Caco-2 (cell line): Measurements from ENCODE around the gene ZNF837. TPM values are rescaled to one million over a fixed set of nuclear protein-coding genes. Genes with fewer than 3 reads are reported as not detected.

Experiments used
- Bru-seq: library from RNA; stranded (reverse); fragments of 400-500 nt; gene quantifications from one replicate; lab custom pipeline; 2021; lab: Mats Ljungman, UMichigan
- BruChase-seq, 2 experiments: library from RNA; stranded (reverse); fragments of 400-500 nt; gene quantifications; one replicate each; lab custom pipeline; 2021; lab: Mats Ljungman, UMichigan
- BruUV-seq: library from RNA; stranded (reverse); fragments of 400-500 nt; replicated peaks from 2 replicates; lab custom pipeline; 2021; lab: Mats Ljungman, UMichigan
- CTCF ChIA-PET: fragments of 300-600 bp; sonication (Branson Sonifier 250); formaldehyde crosslinking; loops from one replicate; lab custom pipeline; 2022; ENCODE audit warnings: antibody characterized with exemption; lab: Charles Lee
- POLR2A ChIA-PET: fragments of 300-600 bp; sonication (Branson Sonifier 250); formaldehyde crosslinking; loops from one replicate; lab custom pipeline; 2022; ENCODE audit warnings: antibody characterized with exemption; lab: Charles Lee
- DNase-seq, 2 experiments: peaks; one replicate each; pipeline versions ENCODE4 v3.0.0 to v3.0.0-alpha.2; 2020 to 2022
- H3K27me3 ChIP-seq: replicated peaks from 2 replicates; pipeline ENCODE4 v1.6.0; 2011; ENCODE audit warnings: low read length; ENCODE audit not compliant: control insufficient read depth, insufficient read depth
- H3K36me3 ChIP-seq: 2 replicates; pipeline ENCODE4 v1.5.1; 2011; ENCODE audit warnings: low read length; ENCODE audit not compliant: control insufficient read depth, insufficient read depth
- H3K4me1 ChIP-seq: fragments of 250-450 bp; sonication (Bioruptor Pico); 2 replicates; pipeline ENCODE4 v1.5.1; 2020; ENCODE audit warnings: mild to moderate bottlenecking
- H3K4me3 ChIP-seq: 2 replicates; pipeline ENCODE4 v1.5.1; 2011; ENCODE audit warnings: low read depth, mild to moderate bottlenecking, control low read depth, low read length
- H3K9me3 ChIP-seq: fragments of 250-450 bp; sonication (Bioruptor Pico); 2 replicates; pipeline ENCODE4 v1.5.1; 2020; ENCODE audit warnings: mild to moderate bottlenecking, moderate library complexity
- H3K27ac Mint-ChIP-seq: one replicate; pipeline ENCODE4 v1.8.0; 2022; ENCODE audit warnings: mixed read lengths; ENCODE audit not compliant: unreplicated experiment
- H3K27me3 Mint-ChIP-seq: one replicate; pipeline ENCODE4 v1.8.0; 2022; ENCODE audit warnings: mixed read lengths; ENCODE audit not compliant: insufficient read depth, unreplicated experiment
- H3K36me3 Mint-ChIP-seq: one replicate; pipeline ENCODE4 v1.8.0; 2022; ENCODE audit warnings: mild to moderate bottlenecking, mixed read lengths; ENCODE audit not compliant: insufficient read depth, unreplicated experiment
- H3K4me1 Mint-ChIP-seq: one replicate; pipeline ENCODE4 v1.8.0; 2022; ENCODE audit warnings: low read depth, mixed read lengths; ENCODE audit not compliant: unreplicated experiment
- H3K4me3 Mint-ChIP-seq: one replicate; pipeline ENCODE4 v1.8.0; 2022; ENCODE audit warnings: mild to moderate bottlenecking, moderate library complexity, mixed read lengths; ENCODE audit not compliant: unreplicated experiment
- H3K9me3 Mint-ChIP-seq: one replicate; pipeline ENCODE4 v1.8.0; 2022; ENCODE audit warnings: mixed read lengths; ENCODE audit not compliant: unreplicated experiment
- intact Hi-C: fragments of 100-400 bp; cut with micrococcal nuclease; formaldehyde crosslinking; loops from one replicate; pipeline ENCODE4 v1.10.0; 2022; ENCODE audit not compliant: unreplicated experiment
- long read RNA-seq: library from polyadenylated mRNA; stranded (forward); transcript quantifications from one replicate; pipeline ENCODE4 v2.0.0, GENCODE V29; 2022
- total RNA-seq: library from RNA; stranded (reverse); gene quantifications from 2 replicates; pipeline ENCODE4 v1.2.3, GENCODE V29; 2022
- TF ChIP-seq, protein P1 (sequence below), 2 experiments: fragments of 200-600 bp in 1 of 2; IDR thresholded peaks; 1 replicate in 1 of 2; 2 replicates in 1 of 2; pipeline versions ENCODE4 v1.5.1 to v1.8.0; 2011 to 2022; ENCODE audit warnings: antibody characterized with exemption in 1 of 2, control low read depth in 1 of 2, inconsistent platforms in 1 of 2, low read depth in 1 of 2, low read length in 1 of 2, mild to moderate bottlenecking in 1 of 2, moderate library complexity in 1 of 2; ENCODE audit not compliant: insufficient read depth in 1 of 2, severe bottlenecking in 1 of 2, unreplicated experiment in 1 of 2

The ZNF837 gene
- total RNA-seq, result 2.2 and 2.3 TPM in 2 replicates
- Bru-seq, nascent RNA, result percentile 46 among the genes with signal in this experiment
- percentile 41 among the genes with signal in this experiment for BruChase-seq, experiment 1, labeled RNA remaining after a 2-hour chase
- BruChase-seq, experiment 2, labeled RNA remaining after a 6-hour chase, result percentile 37 among the genes with signal in this experiment
- long read RNA-seq, partial matches to known transcripts, result 0 of 3 reads
- long read RNA-seq, other reads (novel, unspliced or antisense), result 1 of 3 reads

DNA sequence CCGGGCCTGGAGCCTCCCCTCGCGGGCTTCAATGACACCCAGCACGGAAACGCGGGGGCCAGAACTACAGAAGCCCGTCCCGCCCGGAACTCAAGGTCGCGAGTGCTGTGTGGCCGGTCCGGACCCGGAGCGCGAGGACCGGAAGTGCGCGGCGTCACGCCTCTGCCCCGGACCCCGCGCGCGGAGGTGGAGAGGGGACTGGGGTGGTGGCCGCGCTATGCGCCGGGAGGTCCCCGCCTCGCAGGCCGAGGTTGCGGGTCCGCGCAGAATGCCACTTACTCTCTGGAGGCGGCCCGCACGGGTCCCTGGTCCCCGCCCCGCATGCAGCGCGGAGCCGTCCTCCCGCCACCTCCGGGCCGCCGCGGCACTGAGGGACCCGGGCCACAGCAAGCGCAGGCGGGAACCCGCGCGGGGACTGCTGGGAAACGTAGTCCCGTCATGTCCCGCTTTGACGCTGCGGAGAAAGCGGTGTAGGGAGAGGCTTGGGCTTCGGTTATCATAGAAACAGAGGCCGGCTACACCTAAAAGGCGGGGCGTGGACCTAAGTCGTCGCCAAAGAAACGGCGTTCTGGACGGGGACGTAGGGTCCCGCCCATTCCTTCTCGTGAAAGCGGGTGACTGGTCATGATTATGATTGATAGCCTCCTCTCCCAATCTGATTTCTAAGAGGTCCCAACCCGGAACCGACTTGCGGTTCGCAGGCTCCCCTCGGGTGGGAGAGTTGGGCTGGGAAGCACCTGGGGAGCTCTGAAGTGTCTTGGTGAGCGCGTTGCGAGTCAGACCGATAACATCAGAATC lies at the start of gene ZNF837:
Gene ZNF837, minus strand, starts transcription at position 369 of the 798 bp plus-strand sequence. CDS start 11,698 bp downstream, outside the sequence.
- no TSS peak for BruUV-seq
- intact Hi-C loops, result loop anchor here (1.0 to 2.0 kb wide), 5 partner anchors 19 to 102 kb away; partner anchors contain the start of genes ERVK3-1, ZNF324, ZNF497 and ZNF8
- peak within 1 kb of the TSS; percentile 87 for H3K4me3 Mint-ChIP-seq
- no peaks in the 10 kb centered on the region for H3K27me3 Mint-ChIP-seq
- no peaks in the 10 kb centered on the region for H3K9me3 ChIP-seq
- TF ChIP-seq, protein P1, sequence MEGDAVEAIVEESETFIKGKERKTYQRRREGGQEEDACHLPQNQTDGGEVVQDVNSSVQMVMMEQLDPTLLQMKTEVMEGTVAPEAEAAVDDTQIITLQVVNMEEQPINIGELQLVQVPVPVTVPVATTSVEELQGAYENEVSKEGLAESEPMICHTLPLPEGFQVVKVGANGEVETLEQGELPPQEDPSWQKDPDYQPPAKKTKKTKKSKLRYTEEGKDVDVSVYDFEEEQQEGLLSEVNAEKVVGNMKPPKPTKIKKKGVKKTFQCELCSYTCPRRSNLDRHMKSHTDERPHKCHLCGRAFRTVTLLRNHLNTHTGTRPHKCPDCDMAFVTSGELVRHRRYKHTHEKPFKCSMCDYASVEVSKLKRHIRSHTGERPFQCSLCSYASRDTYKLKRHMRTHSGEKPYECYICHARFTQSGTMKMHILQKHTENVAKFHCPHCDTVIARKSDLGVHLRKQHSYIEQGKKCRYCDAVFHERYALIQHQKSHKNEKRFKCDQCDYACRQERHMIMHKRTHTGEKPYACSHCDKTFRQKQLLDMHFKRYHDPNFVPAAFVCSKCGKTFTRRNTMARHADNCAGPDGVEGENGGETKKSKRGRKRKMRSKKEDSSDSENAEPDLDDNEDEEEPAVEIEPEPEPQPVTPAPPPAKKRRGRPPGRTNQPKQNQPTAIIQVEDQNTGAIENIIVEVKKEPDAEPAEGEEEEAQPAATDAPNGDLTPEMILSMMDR (IDR thresholded peaks at IDR 0.05; ENCODE audit: insufficient read depth in 1 of 2, low read depth in 1 of 2, low read length in 1 of 2, severe bottlenecking in 1 of 2, unreplicated experiment in 1 of 2), result no peak
- ChIA-PET POLR2A (interaction anchor here (0.7 to 1.0 kb wide), 2 partner anchors 19 to 38 kb away, joined by 5 to 6 read pairs; partner anchors contain the start of gene ZNF497), CTCF (interaction anchor here (0.8 kb wide), 1 partner anchor 18 kb away, joined by 4 read pairs; the partner anchor contains the start of gene ZNF497)
- no peaks in the 10 kb centered on the region for H3K27me3 ChIP-seq
- H3K4me1 Mint-ChIP-seq, result peaks cover 12% of the 10 kb centered on the region
- peak within 1 kb of the TSS; percentile 85 for H3K27ac Mint-ChIP-seq
- peak within 1 kb of the TSS; percentile 68 for H3K4me3 ChIP-seq
- no peaks in the 10 kb centered on the region for H3K9me3 Mint-ChIP-seq
- no peaks in the 10 kb centered on the region; the same call in 1 of the 2 replicates for H3K36me3 ChIP-seq
- DNase-seq, result peak; percentile 99 to 100
- peaks cover 18% of the 10 kb centered on the region for H3K4me1 ChIP-seq
- H3K36me3 Mint-ChIP-seq, result peaks cover 17% of the 10 kb centered on the region

DNA sequence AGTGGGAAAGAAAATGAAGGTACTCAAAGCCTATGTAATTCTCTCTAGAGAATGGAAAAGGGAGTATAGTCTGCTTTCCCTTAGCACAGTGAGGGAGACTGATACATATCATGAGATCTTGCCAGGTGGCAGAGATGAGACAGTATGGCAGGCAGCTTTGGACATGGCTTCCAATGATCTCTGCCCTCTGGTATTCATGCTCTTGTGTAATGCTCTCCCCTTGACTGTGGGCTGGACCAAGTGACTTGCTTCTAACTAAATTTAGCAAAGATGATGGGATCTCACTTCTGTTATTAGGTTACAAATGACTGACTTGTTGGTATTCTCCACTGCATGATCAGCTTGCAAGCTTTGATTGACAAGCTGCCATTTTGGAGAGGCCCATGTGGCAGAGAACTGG lies 48.9 kb upstream of the ZNF837 start:
- Histone ChIP-seq H3K27me3 (no peaks in the 10 kb centered on the region; the same call in 1 of the 2 replicates), H3K4me3 (no peak overlapping the region), H3K36me3 (no peaks in the 10 kb centered on the region), H3K9me3 (peaks cover 25% of the 10 kb centered on the region), H3K4me1 (no peaks in the 10 kb centered on the region)
- BruUV-seq, result no TSS peak
- intact Hi-C loops, result no loop called here
- Mint-ChIP-seq H3K27me3 (peaks cover 3% of the 10 kb centered on the region), H3K4me3 (no peak overlapping the region), H3K9me3 (peaks cover 18% of the 10 kb centered on the region), H3K4me1 (no peaks in the 10 kb centered on the region), H3K36me3 (no peaks in the 10 kb centered on the region), H3K27ac (no peak overlapping the region)
- TF ChIP-seq, protein P1 (IDR thresholded peaks at IDR 0.05; ENCODE audit: insufficient read depth in 1 of 2, low read depth in 1 of 2, low read length in 1 of 2, severe bottlenecking in 1 of 2, unreplicated experiment in 1 of 2), result no peak
- POLR2A ChIA-PET, result no interaction called here
- CTCF ChIA-PET, result no interaction called here
- DNase-seq, result no peak

DNA sequence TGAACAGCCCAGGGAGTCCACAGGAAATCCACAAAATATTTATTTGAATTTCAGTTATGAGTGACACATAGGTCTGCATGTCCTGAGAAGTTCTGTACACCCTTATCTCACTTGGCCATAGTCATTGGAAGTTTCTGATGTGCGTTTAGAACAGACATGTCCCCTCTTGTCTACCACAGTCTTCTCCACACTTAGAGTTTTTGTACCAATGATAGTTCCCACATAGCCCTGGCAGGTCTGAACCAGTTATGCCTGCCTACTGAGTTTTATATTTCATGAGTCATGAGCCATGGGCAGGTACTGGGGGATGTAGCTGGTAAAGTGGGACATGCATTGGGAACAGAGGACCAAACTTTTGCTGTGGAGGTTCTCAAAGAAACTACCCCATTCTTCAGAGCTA lies 47.8 kb upstream of the ZNF837 start:
- Histone ChIP-seq H3K9me3 (peaks cover 18% of the 10 kb centered on the region), H3K4me1 (no peaks in the 10 kb centered on the region), H3K36me3 (no peaks in the 10 kb centered on the region), H3K4me3 (no peak overlapping the region), H3K27me3 (no peaks in the 10 kb centered on the region; the same call in 1 of the 2 replicates)
- no TSS peak for BruUV-seq
- peaks cover 3% of the 10 kb centered on the region for H3K27me3 Mint-ChIP-seq
- intact Hi-C loops, result no loop called here
- H3K4me3 Mint-ChIP-seq, result no peak overlapping the region
- no peak overlapping the region for H3K27ac Mint-ChIP-seq
- no peaks in the 10 kb centered on the region for H3K36me3 Mint-ChIP-seq
- POLR2A ChIA-PET, result no interaction called here
- no peaks in the 10 kb centered on the region for H3K4me1 Mint-ChIP-seq
- TF ChIP-seq, protein P1 (IDR thresholded peaks at IDR 0.05; ENCODE audit: insufficient read depth in 1 of 2, low read depth in 1 of 2, low read length in 1 of 2, severe bottlenecking in 1 of 2, unreplicated experiment in 1 of 2), result no peak
- no peak for DNase-seq
- CTCF ChIA-PET, result no interaction called here
- H3K9me3 Mint-ChIP-seq, result peaks cover 18% of the 10 kb centered on the region
